Activated CD8-positive, alpha-beta T cell treated with anti-CD3 and anti-CD28 coated beads, Interleukin-2, amount 10 ng/mL, durations not matched to agents 7 days and 5 days (primary cell): Measurements from ENCODE around the gene F8A3. TPM values are rescaled to one million over a fixed set of nuclear protein-coding genes. Genes with fewer than 3 reads are reported as not detected.
"Not testable (repeated sequence)": the region's sequence is repeated elsewhere in the genome, so short reads cannot be mapped to it uniquely, and the experiment has no call there.

Experiments used
- ATAC-seq: fragments of 150-1000 bp; cut with Tn5 transposase; one replicate; pipeline ENCODE4 v1.10.0; 2021; ENCODE audit warnings: moderate library complexity
- CTCF ChIA-PET: fragments of 350-600 bp; sonication (Branson Sonifier 250); formaldehyde crosslinking; loops from one replicate; lab custom pipeline; 2021; ENCODE audit warnings: antibody characterized with exemption; lab: Charles Lee
- POLR2A ChIA-PET: fragments of 350-600 bp; sonication (Branson Sonifier 250); formaldehyde crosslinking; loops from one replicate; lab custom pipeline; 2021; ENCODE audit warnings: antibody characterized with exemption; lab: Charles Lee
- DNase-seq: peaks from one replicate; pipeline ENCODE4 v3.0.0-alpha.2; 2020
- H3K27ac Mint-ChIP-seq: one replicate; pipeline ENCODE4 v1.8.0; 2021; ENCODE audit warnings: mild to moderate bottlenecking, mixed read lengths
- H3K27me3 Mint-ChIP-seq: one replicate; pipeline ENCODE4 v1.8.0; 2021; ENCODE audit warnings: low read depth, mixed read lengths
- H3K36me3 Mint-ChIP-seq: one replicate; pipeline ENCODE4 v1.8.0; 2021; ENCODE audit warnings: low read depth, mixed read lengths
- H3K4me1 Mint-ChIP-seq: one replicate; pipeline ENCODE4 v1.8.0; 2021; ENCODE audit warnings: low read depth, mixed read lengths
- H3K4me3 Mint-ChIP-seq: one replicate; pipeline ENCODE4 v1.8.0; 2021; ENCODE audit warnings: mild to moderate bottlenecking, mixed read lengths
- H3K9me3 Mint-ChIP-seq: one replicate; pipeline ENCODE4 v1.8.0; 2022; ENCODE audit warnings: mixed read lengths; ENCODE audit not compliant: insufficient read depth
- total RNA-seq, 2 experiments: library from RNA; stranded (reverse); gene quantifications; one replicate each; pipeline ENCODE4 v1.2.3, GENCODE V29; 2021

The F8A3 gene
- 10 to 100 TPM in 1 of 2 experiments, 1 to 10 TPM in 1; 9.3 to 10.8 TPM for total RNA-seq

DNA sequence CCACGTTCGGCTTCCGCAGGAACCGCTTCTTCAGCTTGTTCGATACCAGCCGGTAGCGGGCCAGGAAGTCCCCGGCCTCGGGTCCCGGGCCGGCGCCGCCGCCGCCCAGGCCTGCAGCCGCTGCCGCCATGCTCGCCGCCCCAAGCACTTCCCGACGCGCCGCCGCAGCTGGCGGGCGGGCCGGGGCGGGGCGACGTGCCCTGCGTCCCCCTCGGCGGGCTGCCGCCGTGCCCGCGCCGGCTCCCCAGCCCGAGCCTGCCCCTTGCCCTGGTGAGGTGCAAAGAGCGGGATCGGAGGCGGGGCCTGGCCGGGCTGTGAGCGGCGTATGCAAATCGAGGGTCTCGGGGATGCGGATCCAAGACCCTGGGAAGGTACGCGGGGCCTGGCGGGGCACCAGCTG lies at the start of gene F8A3:
Gene F8A3 (minus strand): TSS at position 150 of the 400 bp plus-strand sequence. CDS start 20 bp downstream, at position 130.
- H3K27me3 Mint-ChIP-seq, DNase-seq, H3K36me3 Mint-ChIP-seq, H3K4me1 Mint-ChIP-seq, POLR2A ChIA-PET, H3K9me3 Mint-ChIP-seq, H3K4me3 Mint-ChIP-seq, CTCF ChIA-PET, H3K27ac Mint-ChIP-seq: not testable (repeated sequence)
- peak; percentile 82 for ATAC-seq

GRCh38 chrX:155505296-155505695 lies 46.9 kb upstream of the F8A3 start:
- ChIA-PET POLR2A (no interaction called here), CTCF (no interaction called here)
- Mint-ChIP-seq H3K36me3 (peaks cover 27% of the 10 kb centered on the region), H3K4me1 (no peaks in the 10 kb centered on the region), H3K4me3 (no peak overlapping the region), H3K27me3 (no peaks in the 10 kb centered on the region), H3K9me3 (no peaks in the 10 kb centered on the region), H3K27ac (no peak overlapping the region)
- no peak for ATAC-seq
- DNase-seq = no peak

DNA sequence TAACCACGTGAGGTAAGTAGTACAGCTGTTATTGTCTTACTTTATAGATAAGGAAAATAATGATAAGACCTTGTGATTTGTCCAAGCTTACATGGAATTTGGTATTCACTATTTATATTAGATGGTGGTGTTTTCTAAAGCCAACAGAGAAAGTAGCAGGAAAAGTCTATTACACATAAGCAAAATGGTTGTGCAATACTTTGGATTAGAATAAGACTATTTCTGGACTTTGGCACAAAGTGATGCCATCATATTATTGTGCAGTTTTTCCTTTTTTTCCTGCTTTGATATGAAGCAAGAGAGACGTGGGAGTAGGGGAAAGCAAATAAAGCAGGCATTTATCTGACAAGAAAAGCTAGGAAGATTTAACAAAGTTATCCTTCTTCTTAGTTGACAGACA lies 36.7 kb upstream of the F8A3 start:
- ATAC-seq, H3K36me3 Mint-ChIP-seq, POLR2A ChIA-PET, DNase-seq, CTCF ChIA-PET, H3K27ac Mint-ChIP-seq, H3K4me1 Mint-ChIP-seq, H3K4me3 Mint-ChIP-seq, H3K9me3 Mint-ChIP-seq, H3K27me3 Mint-ChIP-seq: not testable (repeated sequence)

DNA sequence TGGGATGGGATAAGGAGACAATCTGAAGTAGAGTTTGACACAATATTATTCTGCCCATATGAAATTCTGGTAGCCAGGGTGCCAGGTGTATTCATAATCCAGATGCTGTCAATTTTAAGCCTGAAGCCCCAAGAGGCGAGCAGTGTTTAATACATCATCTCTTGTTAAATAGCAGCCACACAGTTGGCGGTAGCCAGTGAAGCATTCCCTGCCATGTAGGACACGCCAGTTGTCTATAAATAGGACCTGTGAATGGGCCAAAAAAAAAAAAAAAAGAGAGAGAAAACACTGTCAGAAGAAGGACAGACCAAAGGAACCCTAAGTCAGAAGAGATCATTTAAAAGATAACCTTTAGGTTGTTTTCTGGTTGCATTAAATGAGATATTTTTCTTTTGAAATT lies 33.0 kb upstream of the F8A3 start:
- H3K9me3 Mint-ChIP-seq, POLR2A ChIA-PET, H3K27ac Mint-ChIP-seq, H3K4me1 Mint-ChIP-seq, H3K36me3 Mint-ChIP-seq, ATAC-seq, CTCF ChIA-PET, H3K4me3 Mint-ChIP-seq, DNase-seq, H3K27me3 Mint-ChIP-seq: not testable (repeated sequence)

- H3K4me1 Mint-ChIP-seq, H3K27me3 Mint-ChIP-seq, H3K4me3 Mint-ChIP-seq, POLR2A ChIA-PET, DNase-seq, H3K9me3 Mint-ChIP-seq, H3K36me3 Mint-ChIP-seq, H3K27ac Mint-ChIP-seq, ATAC-seq, CTCF ChIA-PET: not testable (repeated sequence)
These were observed 18.7 kb upstream of the F8A3 start for GRCh38 chrX:155477136-155477535.

DNA sequence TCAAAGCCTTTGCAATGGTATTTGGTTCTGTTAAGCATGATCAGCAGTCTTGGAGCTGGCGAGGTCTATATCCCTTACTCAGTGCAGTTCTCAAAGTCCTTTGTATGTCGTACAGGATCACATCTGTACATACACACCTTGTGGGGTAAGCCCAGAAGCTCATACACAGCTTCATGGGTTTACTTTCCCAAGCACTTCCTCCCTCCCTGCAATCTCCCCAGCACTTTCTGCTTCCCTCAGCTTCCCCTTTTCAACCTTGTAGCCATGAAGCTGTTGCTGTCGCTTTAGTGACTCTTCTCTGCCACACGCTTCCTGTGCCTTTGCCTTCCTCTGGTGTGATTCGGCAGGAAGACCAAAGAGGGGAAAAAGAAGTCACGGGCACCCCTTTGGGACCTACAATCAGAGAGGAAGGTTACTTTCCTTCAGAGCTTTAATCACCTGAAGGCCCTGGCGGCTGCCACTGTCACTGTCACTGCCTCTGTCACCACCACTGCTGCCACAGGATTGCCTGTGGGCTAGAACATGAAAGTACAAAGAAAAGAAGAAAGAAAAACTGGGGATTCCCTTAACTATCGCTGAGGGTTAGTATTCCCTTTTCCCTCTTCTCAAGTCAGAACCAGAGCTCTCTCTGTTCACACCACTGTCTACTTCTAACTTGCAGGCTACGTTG lies 8.0 kb upstream of the F8A3 start:
- peak; percentile 85 for ATAC-seq
- H3K36me3 Mint-ChIP-seq, H3K27me3 Mint-ChIP-seq, POLR2A ChIA-PET, CTCF ChIA-PET, H3K4me3 Mint-ChIP-seq, H3K27ac Mint-ChIP-seq, H3K9me3 Mint-ChIP-seq, H3K4me1 Mint-ChIP-seq, DNase-seq: not testable (repeated sequence)

- POLR2A ChIA-PET, H3K36me3 Mint-ChIP-seq, ATAC-seq, DNase-seq, H3K4me1 Mint-ChIP-seq, H3K27ac Mint-ChIP-seq, H3K4me3 Mint-ChIP-seq, H3K9me3 Mint-ChIP-seq, CTCF ChIA-PET, H3K27me3 Mint-ChIP-seq: not testable (repeated sequence)
These were observed 2.1 kb upstream of the F8A3 start for GRCh38 chrX:155460501-155460900.

- H3K27me3 Mint-ChIP-seq, H3K4me1 Mint-ChIP-seq, H3K9me3 Mint-ChIP-seq, H3K4me3 Mint-ChIP-seq, DNase-seq, H3K36me3 Mint-ChIP-seq, CTCF ChIA-PET, H3K27ac Mint-ChIP-seq, POLR2A ChIA-PET: not testable (repeated sequence)
- peak; percentile 70 for ATAC-seq
These were observed 516 bp downstream of the F8A3 start for GRCh38 chrX:155457761-155458447.

GRCh38 chrX:155441097-155441496 lies 17.3 kb downstream of the F8A3 start:
- Mint-ChIP-seq H3K27ac (no peak overlapping the region), H3K9me3 (no peaks in the 10 kb centered on the region), H3K4me3 (no peak overlapping the region)

DNA sequence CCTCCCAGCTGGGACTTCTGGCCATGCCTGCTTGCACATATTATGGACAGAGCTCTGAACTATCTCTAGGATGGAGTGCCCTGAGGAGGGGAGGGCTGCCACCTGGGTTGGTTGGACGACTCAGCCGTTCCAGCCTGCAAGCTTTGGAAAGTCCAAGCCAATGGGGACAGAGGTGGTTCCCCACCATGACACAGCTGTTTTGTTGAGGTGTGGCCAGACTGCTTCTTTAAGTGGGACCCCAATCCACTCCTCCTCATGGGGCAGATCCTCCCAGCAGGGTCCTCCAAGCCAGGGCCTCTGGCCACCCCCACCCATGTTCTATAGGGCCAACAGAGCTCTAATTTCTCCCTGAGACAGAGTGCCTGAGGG lies 22.7 kb downstream of the F8A3 start:
- Mint-ChIP-seq H3K36me3 (peaks cover 2% of the 10 kb centered on the region), H3K4me1 (no peaks in the 10 kb centered on the region), H3K9me3 (peaks cover 4% of the 10 kb centered on the region), H3K27ac (no peak overlapping the region), H3K4me3 (no peak overlapping the region), H3K27me3 (no peaks in the 10 kb centered on the region)
- ChIA-PET CTCF (no interaction called here), POLR2A (no interaction called here)
- DNase-seq (no peak), ATAC-seq (no peak)

More at GRCh38 chrX:155441097-155441496, 17.3 kb downstream of the F8A3 start:
- ATAC-seq = no peak
- DNase-seq = no peak
- POLR2A ChIA-PET = no interaction called here
- Mint-ChIP-seq H3K27me3 (no peaks in the 10 kb centered on the region), H3K4me1 (no peaks in the 10 kb centered on the region), H3K36me3 (peaks cover 2% of the 10 kb centered on the region)
- CTCF ChIA-PET = no interaction called here

DNA sequence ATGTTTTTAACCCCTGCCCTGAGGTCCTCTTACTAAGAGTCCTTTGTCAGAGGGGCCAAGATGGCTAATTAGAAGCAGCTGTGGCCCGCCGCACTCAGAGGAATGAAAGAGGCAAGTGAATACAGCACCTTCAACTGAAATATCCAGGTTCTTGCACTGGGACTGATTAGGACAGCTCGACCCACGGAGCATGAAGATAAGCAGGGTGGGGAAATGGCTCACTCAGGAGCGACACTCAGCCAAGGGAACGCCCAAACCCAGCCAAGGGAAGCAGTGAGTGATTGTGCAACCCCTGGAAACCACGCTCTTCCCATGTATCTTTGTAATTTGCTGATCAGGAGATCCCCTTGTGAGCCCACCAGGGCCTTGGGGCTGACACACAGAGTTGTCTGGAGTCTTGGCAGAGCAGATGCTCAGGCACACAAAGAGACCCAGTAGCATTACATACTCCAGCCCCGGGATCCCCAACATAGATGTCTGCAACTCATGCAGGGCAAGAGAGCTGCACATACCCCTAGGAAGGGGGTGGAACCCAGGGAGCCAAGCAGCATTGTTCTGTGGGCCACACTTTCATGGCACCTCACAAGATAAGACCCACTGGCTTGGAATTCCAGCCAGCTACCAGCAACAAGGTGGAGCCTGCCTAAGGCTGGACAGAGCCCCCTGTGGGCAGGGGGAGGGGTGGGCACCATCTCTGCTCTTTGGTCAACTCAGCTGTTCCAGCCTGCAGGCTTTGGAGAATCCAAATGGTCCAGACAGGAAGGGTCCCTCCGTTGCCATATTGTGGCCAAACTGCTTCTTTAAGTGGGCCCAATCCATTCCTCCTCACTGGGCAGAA lies 23.3 kb downstream of the F8A3 start:
- peaks cover 1% of the 10 kb centered on the region for H3K36me3 Mint-ChIP-seq
- H3K4me1 Mint-ChIP-seq = no peaks in the 10 kb centered on the region
- H3K4me3 Mint-ChIP-seq = no peak overlapping the region
- H3K9me3 Mint-ChIP-seq = peaks cover 4% of the 10 kb centered on the region
- DNase-seq (no peak), ATAC-seq (no peak)
- H3K27ac Mint-ChIP-seq = no peak overlapping the region
- H3K27me3 Mint-ChIP-seq = no peaks in the 10 kb centered on the region
- ChIA-PET POLR2A (no interaction called here), CTCF (no interaction called here)

- H3K4me3 Mint-ChIP-seq = no peak overlapping the region
- H3K27ac Mint-ChIP-seq = no peak overlapping the region
- no peaks in the 10 kb centered on the region for H3K36me3 Mint-ChIP-seq
- H3K4me1 Mint-ChIP-seq = no peaks in the 10 kb centered on the region
- no peaks in the 10 kb centered on the region for H3K9me3 Mint-ChIP-seq
- DNase-seq = no peak
- POLR2A ChIA-PET = no interaction called here
- no peak for ATAC-seq
- no peaks in the 10 kb centered on the region for H3K27me3 Mint-ChIP-seq
- CTCF ChIA-PET = no interaction called here
These were observed 40.7 kb downstream of the F8A3 start for GRCh38 chrX:155417769-155418168.
